Activated T-helper 17 cell treated with anti-CD3 and anti-CD28 coated beads, Interleukin-2, amount 50 U/mL, for 72 hours (primary cell): ENCODE data around the gene POU2F2. TPM values are rescaled to one million over a fixed set of nuclear protein-coding genes. Genes with fewer than 3 reads are reported as not detected.

Experiments used
- ATAC-seq: fragments of 150-1000 bp; cut with Tn5 transposase; replicated peaks from 2 replicates; pipeline ENCODE4 v1.10.0; 2021; ENCODE audit warnings: mild to moderate bottlenecking, moderate library complexity
- H3K27ac Mint-ChIP-seq: one replicate; pipeline ENCODE4 v1.8.0; 2022; ENCODE audit warnings: mixed read lengths
- H3K27me3 Mint-ChIP-seq: one replicate; pipeline ENCODE4 v1.8.0; 2022; ENCODE audit warnings: mixed read lengths
- H3K36me3 Mint-ChIP-seq: one replicate; pipeline ENCODE4 v1.8.0; 2022; ENCODE audit warnings: low read depth, mild to moderate bottlenecking, mixed read lengths
- H3K4me1 Mint-ChIP-seq: one replicate; pipeline ENCODE4 v1.8.0; 2022; ENCODE audit warnings: mixed read lengths
- H3K4me3 Mint-ChIP-seq: one replicate; pipeline ENCODE4 v1.8.0; 2022; ENCODE audit warnings: mild to moderate bottlenecking, mixed read lengths
- H3K9me3 Mint-ChIP-seq: one replicate; pipeline ENCODE4 v1.8.0; 2022; ENCODE audit warnings: mixed read lengths
- total RNA-seq, 2 donors: library from RNA; stranded (reverse); gene quantifications; one replicate each; pipeline ENCODE4 v1.2.3, GENCODE V29; 2022

Gene POU2F2
- total RNA-seq, 2 donors from 2014 or later, result 33.1 to 95.9 TPM

GRCh38 chr19:42066075-42066754 is 66.0 kb downstream of the POU2F2 start:
- peaks cover 5% of the 10 kb centered on the region for H3K4me1 Mint-ChIP-seq
- no peak overlapping the region for H3K27ac Mint-ChIP-seq
- H3K27me3 Mint-ChIP-seq, result no peaks in the 10 kb centered on the region
- no peaks in the 10 kb centered on the region for H3K9me3 Mint-ChIP-seq
- H3K4me3 Mint-ChIP-seq, result no peak overlapping the region
- ATAC-seq, result no peak
- no peaks in the 10 kb centered on the region for H3K36me3 Mint-ChIP-seq

- ATAC-seq, result no peak
- no peaks in the 10 kb centered on the region for H3K27me3 Mint-ChIP-seq
- H3K4me3 Mint-ChIP-seq, result no peak overlapping the region
- H3K27ac Mint-ChIP-seq, result no peak overlapping the region
- no peaks in the 10 kb centered on the region for H3K4me1 Mint-ChIP-seq
- no peaks in the 10 kb centered on the region for H3K9me3 Mint-ChIP-seq
- H3K36me3 Mint-ChIP-seq, result no peaks in the 10 kb centered on the region
Observed at GRCh38 chr19:42065511-42065910, 66.7 kb downstream of the POU2F2 start.

DNA sequence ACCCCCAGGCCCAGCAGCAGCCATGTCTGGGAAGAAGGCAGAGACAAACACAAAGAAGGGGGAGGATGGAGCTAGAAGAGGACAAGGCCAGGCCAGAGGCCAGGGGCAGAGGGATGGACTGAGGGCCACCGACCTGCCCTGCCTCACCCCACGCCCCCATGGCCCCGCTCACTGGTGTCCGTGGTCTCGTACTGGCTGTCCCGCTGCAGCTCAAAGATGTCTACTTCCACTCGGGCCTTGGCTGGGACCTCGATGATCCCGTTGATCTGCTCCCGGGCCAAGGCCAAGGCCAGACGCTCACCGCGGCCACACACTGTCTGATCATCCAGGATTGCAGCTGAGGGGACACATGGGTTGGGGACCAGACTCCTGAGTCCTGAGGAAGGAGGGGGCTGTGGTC is 67.2 kb downstream of the POU2F2 start:
- Mint-ChIP-seq H3K27me3 (no peaks in the 10 kb centered on the region), H3K27ac (no peak overlapping the region), H3K4me1 (no peaks in the 10 kb centered on the region), H3K4me3 (no peak overlapping the region), H3K36me3 (no peaks in the 10 kb centered on the region), H3K9me3 (no peaks in the 10 kb centered on the region)
- no peak for ATAC-seq

GRCh38 chr19:42064432-42064831 is 67.8 kb downstream of the POU2F2 start:
- H3K36me3 Mint-ChIP-seq, result no peaks in the 10 kb centered on the region
- H3K27me3 Mint-ChIP-seq, result no peaks in the 10 kb centered on the region
- H3K4me1 Mint-ChIP-seq, result no peaks in the 10 kb centered on the region
- ATAC-seq, result no peak
- H3K9me3 Mint-ChIP-seq, result no peaks in the 10 kb centered on the region
- H3K4me3 Mint-ChIP-seq, result no peak overlapping the region
- peak overlapping the region; percentile 8 for H3K27ac Mint-ChIP-seq

GRCh38 chr19:42062381-42062780 is 69.9 kb downstream of the POU2F2 start:
- H3K4me3 Mint-ChIP-seq, result no peak overlapping the region
- H3K9me3 Mint-ChIP-seq, result no peaks in the 10 kb centered on the region
- no peaks in the 10 kb centered on the region for H3K4me1 Mint-ChIP-seq
- no peaks in the 10 kb centered on the region for H3K36me3 Mint-ChIP-seq
- no peak overlapping the region for H3K27ac Mint-ChIP-seq
- ATAC-seq, result no peak
- H3K27me3 Mint-ChIP-seq, result no peaks in the 10 kb centered on the region

DNA sequence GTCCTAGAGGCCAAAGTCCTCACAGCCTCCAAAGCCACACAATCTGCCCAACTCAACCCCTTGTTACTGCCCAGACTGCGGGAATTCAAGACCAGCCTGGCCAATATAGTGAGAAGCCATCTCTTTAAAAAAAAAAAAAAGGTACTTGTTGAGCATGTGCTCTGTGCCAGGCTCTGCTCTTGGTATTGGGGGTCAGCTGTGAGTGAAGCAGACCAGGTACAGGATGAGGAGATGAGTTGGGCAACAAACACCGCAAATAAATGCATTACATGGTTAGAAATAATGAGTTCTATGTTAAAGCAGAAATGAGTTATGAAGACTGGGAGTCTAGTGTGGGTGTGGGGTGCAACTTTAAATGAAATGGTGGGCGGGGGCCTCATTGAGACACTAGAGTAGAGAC is 72.1 kb downstream of the POU2F2 start:
- no peak overlapping the region for H3K27ac Mint-ChIP-seq
- H3K4me3 Mint-ChIP-seq, result no peak overlapping the region
- no peaks in the 10 kb centered on the region for H3K4me1 Mint-ChIP-seq
- H3K9me3 Mint-ChIP-seq, result no peaks in the 10 kb centered on the region
- no peak for ATAC-seq
- H3K36me3 Mint-ChIP-seq, result no peaks in the 10 kb centered on the region
- no peaks in the 10 kb centered on the region for H3K27me3 Mint-ChIP-seq

- Mint-ChIP-seq H3K4me1 (no peaks in the 10 kb centered on the region), H3K4me3 (no peak overlapping the region), H3K27me3 (no peaks in the 10 kb centered on the region), H3K36me3 (no peaks in the 10 kb centered on the region), H3K27ac (no peak overlapping the region), H3K9me3 (no peaks in the 10 kb centered on the region)
- ATAC-seq, result no peak
Observed at GRCh38 chr19:42059196-42059595, 73.0 kb downstream of the POU2F2 start.

- H3K4me1 Mint-ChIP-seq, result no peaks in the 10 kb centered on the region
- no peaks in the 10 kb centered on the region for H3K36me3 Mint-ChIP-seq
- no peak for ATAC-seq
- H3K27me3 Mint-ChIP-seq, result no peaks in the 10 kb centered on the region
- no peaks in the 10 kb centered on the region for H3K9me3 Mint-ChIP-seq
- H3K27ac Mint-ChIP-seq, result no peak overlapping the region
- H3K4me3 Mint-ChIP-seq, result no peak overlapping the region
Observed at GRCh38 chr19:42057846-42058245, 74.4 kb downstream of the POU2F2 start.

GRCh38 chr19:42054205-42054604 is 78.0 kb downstream of the POU2F2 start:
- H3K27ac Mint-ChIP-seq, result no peak overlapping the region
- no peaks in the 10 kb centered on the region for H3K36me3 Mint-ChIP-seq
- H3K4me3 Mint-ChIP-seq, result no peak overlapping the region
- no peaks in the 10 kb centered on the region for H3K27me3 Mint-ChIP-seq
- no peak for ATAC-seq
- no peaks in the 10 kb centered on the region for H3K9me3 Mint-ChIP-seq
- H3K4me1 Mint-ChIP-seq, result peaks cover 14% of the 10 kb centered on the region

DNA sequence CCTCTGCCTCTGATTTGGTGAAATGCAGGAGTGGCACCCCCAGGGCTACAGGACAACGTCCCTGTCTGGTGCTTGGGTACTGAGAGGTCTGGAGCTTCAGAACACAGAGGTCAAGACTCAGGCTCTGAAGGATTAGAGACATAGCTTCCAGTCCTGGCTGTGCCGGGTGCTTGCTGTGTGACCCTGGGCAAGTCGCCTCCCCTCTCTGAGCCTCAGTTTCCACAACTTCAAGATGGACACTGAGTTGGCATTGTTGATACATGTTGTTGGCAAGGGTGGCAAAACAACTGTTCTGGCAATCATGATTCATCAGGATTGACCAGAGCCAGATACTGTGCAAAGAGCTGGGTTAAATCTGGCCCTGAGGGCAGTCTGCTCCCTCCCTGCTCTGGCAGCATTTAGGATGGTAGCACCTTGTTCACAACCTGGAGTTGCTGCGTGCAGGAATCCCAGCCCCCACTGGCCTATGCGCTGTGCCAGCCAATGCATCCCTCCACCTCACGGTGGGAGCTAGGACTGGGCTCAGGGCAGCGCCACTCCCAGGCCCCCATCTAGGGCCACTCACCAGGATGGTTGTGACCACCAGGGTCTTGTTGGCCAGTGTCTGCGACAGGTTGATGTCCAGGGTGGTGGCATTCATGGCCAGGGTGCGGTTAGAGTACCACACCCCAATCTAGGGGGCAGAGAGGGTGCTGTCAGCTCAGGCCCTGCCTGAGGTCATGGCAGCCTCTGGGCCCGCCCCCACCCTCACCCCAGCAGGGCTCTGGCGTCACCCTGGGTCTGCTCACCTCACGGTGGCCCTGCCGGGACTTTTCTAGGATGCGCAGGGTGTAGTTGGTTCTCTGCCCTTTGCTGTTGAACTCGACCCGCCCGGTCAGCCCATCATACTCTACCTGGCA is 79.0 kb downstream of the POU2F2 start:
- Mint-ChIP-seq H3K4me3 (no peak overlapping the region), H3K36me3 (no peaks in the 10 kb centered on the region), H3K27ac (no peak overlapping the region), H3K27me3 (no peaks in the 10 kb centered on the region), H3K4me1 (peaks cover 18% of the 10 kb centered on the region), H3K9me3 (no peaks in the 10 kb centered on the region)
- no peak for ATAC-seq

GRCh38 chr19:42052241-42052863 is 79.9 kb downstream of the POU2F2 start:
- Mint-ChIP-seq H3K36me3 (no peaks in the 10 kb centered on the region), H3K9me3 (no peaks in the 10 kb centered on the region), H3K27ac (peak overlapping the region; percentile 88), H3K4me1 (peaks cover 18% of the 10 kb centered on the region), H3K4me3 (peak overlapping the region; percentile 21), H3K27me3 (no peaks in the 10 kb centered on the region)
- no peak for ATAC-seq

DNA sequence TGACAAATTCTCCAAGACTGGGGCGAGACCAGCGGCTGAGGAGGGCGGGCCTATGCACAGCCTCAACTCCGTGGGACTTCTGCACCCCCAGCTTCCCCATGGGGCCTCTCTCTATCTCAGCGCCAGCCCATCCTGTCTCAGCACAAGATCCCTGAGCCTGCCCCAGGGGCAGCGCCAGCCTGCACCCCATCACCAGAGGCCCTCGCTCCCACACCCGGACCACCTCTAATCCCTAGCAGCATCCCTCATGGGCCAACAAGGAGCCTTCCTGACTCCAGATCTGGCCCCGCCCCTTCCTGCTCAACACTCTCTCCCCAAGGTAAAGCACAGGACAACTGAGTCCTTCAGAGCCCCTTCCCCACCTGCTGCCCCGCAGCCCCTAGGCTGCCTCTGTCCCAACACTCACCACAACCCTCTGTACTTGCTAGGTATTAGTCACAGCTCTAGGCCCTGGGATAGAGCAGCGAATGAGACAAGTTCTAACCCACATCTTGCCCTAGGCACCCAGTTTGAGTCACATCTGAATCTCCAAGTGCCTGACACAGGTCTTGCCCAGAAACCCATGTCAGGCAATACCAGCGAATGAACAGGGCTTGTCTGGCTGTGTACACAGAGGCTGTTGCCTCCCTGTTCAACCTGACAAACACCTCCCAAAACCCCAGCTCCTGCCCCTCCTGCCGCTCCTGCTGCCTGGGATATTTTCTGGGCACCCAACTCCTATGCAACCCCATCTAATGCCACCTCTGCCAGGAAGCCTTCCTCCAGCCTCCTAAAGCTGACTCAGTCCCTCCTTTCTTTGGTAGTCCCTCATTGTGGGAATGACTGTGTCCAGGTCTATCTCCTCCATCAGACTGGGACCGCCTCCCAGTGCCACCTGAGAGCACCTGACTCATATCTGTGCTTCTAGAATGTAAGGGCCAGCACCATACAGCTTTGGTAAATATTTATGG is 80.8 kb downstream of the POU2F2 start:
- H3K36me3 Mint-ChIP-seq, result no peaks in the 10 kb centered on the region
- peak overlapping the region; percentile 88 for H3K27ac Mint-ChIP-seq
- ATAC-seq, result peak; percentile 96
- no peaks in the 10 kb centered on the region for H3K9me3 Mint-ChIP-seq
- H3K27me3 Mint-ChIP-seq, result no peaks in the 10 kb centered on the region
- H3K4me1 Mint-ChIP-seq, result peaks cover 18% of the 10 kb centered on the region
- peak overlapping the region; percentile 21 for H3K4me3 Mint-ChIP-seq

- H3K4me1 Mint-ChIP-seq, result peaks cover 18% of the 10 kb centered on the region
- no peak for ATAC-seq
- peak overlapping the region; percentile 37 for H3K27ac Mint-ChIP-seq
Observed at GRCh38 chr19:42048992-42049391, 83.3 kb downstream of the POU2F2 start.

DNA sequence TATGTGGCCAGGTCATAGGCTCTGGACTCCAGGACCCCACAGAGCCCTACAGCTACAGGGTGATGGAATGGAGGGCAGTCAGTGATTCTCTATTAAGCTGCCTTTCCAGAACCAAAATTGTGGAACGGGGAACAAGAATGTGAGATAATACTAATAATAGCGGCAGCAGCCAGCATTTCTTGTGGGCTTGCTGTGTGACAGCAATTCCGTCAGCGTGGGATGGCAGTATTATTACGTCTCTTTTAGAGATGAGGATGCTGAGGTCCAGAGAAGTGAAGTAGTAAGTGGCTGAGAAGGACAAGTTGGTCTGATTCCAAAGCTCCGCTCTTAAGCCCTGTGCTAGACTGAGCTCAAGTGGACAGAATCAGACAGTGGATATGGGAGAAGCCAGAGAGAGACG is 86.7 kb downstream of the POU2F2 start:
- Mint-ChIP-seq H3K9me3 (no peaks in the 10 kb centered on the region), H3K4me1 (peaks cover 7% of the 10 kb centered on the region), H3K36me3 (no peaks in the 10 kb centered on the region), H3K27me3 (peaks cover 7% of the 10 kb centered on the region), H3K4me3 (no peak overlapping the region), H3K27ac (no peak overlapping the region)
- ATAC-seq, result no peak

More at GRCh38 chr19:42048992-42049391, 83.3 kb downstream of the POU2F2 start:
- peaks cover 4% of the 10 kb centered on the region for H3K27me3 Mint-ChIP-seq
- no peaks in the 10 kb centered on the region for H3K36me3 Mint-ChIP-seq
- H3K4me3 Mint-ChIP-seq, result peak overlapping the region; percentile 65
- H3K9me3 Mint-ChIP-seq, result no peaks in the 10 kb centered on the region
